WTC11 (cell line): ENCODE results near the gene EBPL.

Experiments used
- TF ChIP-seq, protein P1 (sequence below): sonication (generic); formaldehyde crosslinking; IDR thresholded peaks from 2 replicates; pipeline ENCODE4 v1.8.1; 2022; ENCODE audit warnings: missing genetic modification reagents, borderline replicate concordance
- TF ChIP-seq, protein P2 (sequence below): fragments of 200-600 bp; IDR thresholded peaks from 2 replicates; pipeline ENCODE4 v1.8.0; 2022; ENCODE audit warnings: antibody characterized with exemption

DNA sequence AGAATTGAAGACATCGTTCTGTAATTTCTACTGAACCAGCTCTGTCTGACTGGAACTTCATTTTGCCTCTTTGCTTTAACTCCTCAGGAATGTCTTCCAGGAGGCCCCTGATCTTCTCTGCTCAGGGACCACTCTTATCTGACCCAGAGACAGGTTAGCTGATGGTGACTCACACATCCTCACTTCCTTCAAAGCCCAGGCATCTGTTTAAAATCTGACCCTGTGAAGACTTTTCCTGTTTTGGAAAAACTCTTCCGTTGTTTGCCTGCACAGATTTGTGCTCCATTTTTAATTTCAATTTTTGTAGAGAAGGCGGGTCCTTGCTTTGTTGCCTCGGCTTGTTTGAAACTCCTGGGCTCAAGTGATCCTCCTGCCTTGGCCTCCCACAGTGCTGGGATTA is 61.3 kb downstream of the EBPL start:
- TF ChIP-seq, protein P1, sequence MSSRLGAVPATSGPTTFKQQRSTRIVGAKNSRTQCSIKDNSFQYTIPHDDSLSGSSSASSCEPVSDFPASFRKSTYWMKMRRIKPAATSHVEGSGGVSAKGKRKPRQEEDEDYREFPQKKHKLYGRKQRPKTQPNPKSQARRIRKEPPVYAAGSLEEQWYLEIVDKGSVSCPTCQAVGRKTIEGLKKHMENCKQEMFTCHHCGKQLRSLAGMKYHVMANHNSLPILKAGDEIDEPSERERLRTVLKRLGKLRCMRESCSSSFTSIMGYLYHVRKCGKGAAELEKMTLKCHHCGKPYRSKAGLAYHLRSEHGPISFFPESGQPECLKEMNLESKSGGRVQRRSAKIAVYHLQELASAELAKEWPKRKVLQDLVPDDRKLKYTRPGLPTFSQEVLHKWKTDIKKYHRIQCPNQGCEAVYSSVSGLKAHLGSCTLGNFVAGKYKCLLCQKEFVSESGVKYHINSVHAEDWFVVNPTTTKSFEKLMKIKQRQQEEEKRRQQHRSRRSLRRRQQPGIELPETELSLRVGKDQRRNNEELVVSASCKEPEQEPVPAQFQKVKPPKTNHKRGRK (CRISPR knock-in tag), result no peak
- TF ChIP-seq, protein P2, sequence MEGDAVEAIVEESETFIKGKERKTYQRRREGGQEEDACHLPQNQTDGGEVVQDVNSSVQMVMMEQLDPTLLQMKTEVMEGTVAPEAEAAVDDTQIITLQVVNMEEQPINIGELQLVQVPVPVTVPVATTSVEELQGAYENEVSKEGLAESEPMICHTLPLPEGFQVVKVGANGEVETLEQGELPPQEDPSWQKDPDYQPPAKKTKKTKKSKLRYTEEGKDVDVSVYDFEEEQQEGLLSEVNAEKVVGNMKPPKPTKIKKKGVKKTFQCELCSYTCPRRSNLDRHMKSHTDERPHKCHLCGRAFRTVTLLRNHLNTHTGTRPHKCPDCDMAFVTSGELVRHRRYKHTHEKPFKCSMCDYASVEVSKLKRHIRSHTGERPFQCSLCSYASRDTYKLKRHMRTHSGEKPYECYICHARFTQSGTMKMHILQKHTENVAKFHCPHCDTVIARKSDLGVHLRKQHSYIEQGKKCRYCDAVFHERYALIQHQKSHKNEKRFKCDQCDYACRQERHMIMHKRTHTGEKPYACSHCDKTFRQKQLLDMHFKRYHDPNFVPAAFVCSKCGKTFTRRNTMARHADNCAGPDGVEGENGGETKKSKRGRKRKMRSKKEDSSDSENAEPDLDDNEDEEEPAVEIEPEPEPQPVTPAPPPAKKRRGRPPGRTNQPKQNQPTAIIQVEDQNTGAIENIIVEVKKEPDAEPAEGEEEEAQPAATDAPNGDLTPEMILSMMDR, result no peak
